ENCODE measurements around the gene YWHAQ. TPM values are rescaled to one million over a fixed set of nuclear protein-coding genes. Genes with fewer than 3 reads are reported as not detected.
"Not testable (repeated sequence)": the region's sequence is repeated elsewhere in the genome, so short reads cannot be mapped to it uniquely, and the experiment has no call there.

The YWHAQ gene
- total RNA-seq, 2 donors from 2014 or later = 158 to 183 TPM

- Histone ChIP-seq H3K27me3 (replicated peaks; ENCODE audit: insufficient read depth) (no peaks in the 10 kb centered on the region), H3K36me3 (no peaks in the 10 kb centered on the region), H3K4me3 (no peak overlapping the region), H3K27ac (peak overlapping the region in 1 of 2 donors; percentile 29), H3K9me3 (no peaks in the 10 kb centered on the region), H3K4me1 (ENCODE audit: control insufficient read depth in 1 of 2, low read depth in 2 of 2) (peaks cover 32 to 61% of the 10 kb centered on the region in 2 donors)
- TF ChIP-seq CTCF (IDR thresholded peaks at IDR 0.05) = no peak
- DNase-seq (ENCODE audit: low spot score) (no peak), ATAC-seq (ENCODE audit: insufficient number of reproducible peaks, low FRiP score, low read depth) (no peak)
These were observed 19.8 kb downstream of the YWHAQ start for GRCh38 chr2:9610781-9611548.

- peak overlapping the region; percentile 51 for H3K4me3 ChIP-seq
- ATAC-seq (ENCODE audit: insufficient number of reproducible peaks, low FRiP score, low read depth) = peak; percentile 8
These were observed 22.3 kb downstream of the YWHAQ start for GRCh38 chr2:9608491-9608890.

GRCh38 chr2:9602412-9602811 lies 28.4 kb downstream of the YWHAQ start:
- no peak for TF ChIP-seq CTCF (IDR thresholded peaks at IDR 0.05)
- H3K27me3 ChIP-seq (replicated peaks; ENCODE audit: insufficient read depth) = no peaks in the 10 kb centered on the region
- H3K4me3 ChIP-seq = no peak overlapping the region
- no peaks in the 10 kb centered on the region for H3K4me1 ChIP-seq (ENCODE audit: control insufficient read depth in 1 of 2, low read depth in 2 of 2)
- H3K36me3 ChIP-seq = no peaks in the 10 kb centered on the region
- peaks cover 11% of the 10 kb centered on the region for H3K9me3 ChIP-seq
- ATAC-seq (ENCODE audit: insufficient number of reproducible peaks, low FRiP score, low read depth) (no peak), DNase-seq (ENCODE audit: low spot score) (no peak)
- no peak overlapping the region for H3K27ac ChIP-seq

More at GRCh38 chr2:9608491-9608890, 22.3 kb downstream of the YWHAQ start:
- DNase-seq (ENCODE audit: low spot score); H3K9me3 ChIP-seq; H3K36me3 ChIP-seq; H3K27me3 ChIP-seq (replicated peaks; ENCODE audit: insufficient read depth): not testable (repeated sequence)
- Histone ChIP-seq H3K4me1 (ENCODE audit: control insufficient read depth in 1 of 2, low read depth in 2 of 2) (peaks cover 28 to 37% of the 10 kb centered on the region in 2 donors), H3K27ac (peak overlapping the region; percentile 77 to 83)

GRCh38 chr2:9601397-9601796 lies 29.4 kb downstream of the YWHAQ start:
- Histone ChIP-seq H3K9me3 (peaks cover 11% of the 10 kb centered on the region), H3K36me3 (no peaks in the 10 kb centered on the region), H3K27ac (no peak overlapping the region), H3K4me3 (no peak overlapping the region), H3K4me1 (ENCODE audit: control insufficient read depth in 1 of 2, low read depth in 2 of 2) (peaks cover under 1 to 4% of the 10 kb centered on the region in 2 donors), H3K27me3 (replicated peaks; ENCODE audit: insufficient read depth) (no peaks in the 10 kb centered on the region)
- ATAC-seq (ENCODE audit: insufficient number of reproducible peaks, low FRiP score, low read depth) (no peak), DNase-seq (ENCODE audit: low spot score) (no peak)
- no peak for TF ChIP-seq CTCF (IDR thresholded peaks at IDR 0.05)

- H3K4me1 ChIP-seq (ENCODE audit: control insufficient read depth in 1 of 2, low read depth in 2 of 2) = peaks cover 20 to 24% of the 10 kb centered on the region in 2 donors
- DNase-seq (ENCODE audit: low spot score) = no peak
- H3K36me3 ChIP-seq = no peaks in the 10 kb centered on the region
- H3K27me3 ChIP-seq (replicated peaks; ENCODE audit: insufficient read depth) = no peaks in the 10 kb centered on the region
- peaks cover 11% of the 10 kb centered on the region for H3K9me3 ChIP-seq
- H3K27ac ChIP-seq = no peak overlapping the region
- ATAC-seq (ENCODE audit: insufficient number of reproducible peaks, low FRiP score, low read depth) = no peak
- TF ChIP-seq CTCF (IDR thresholded peaks at IDR 0.05) = no peak
- H3K4me3 ChIP-seq = no peak overlapping the region
These were observed 31.4 kb downstream of the YWHAQ start for GRCh38 chr2:9599430-9599829.
